ENCODE results near the gene LGI2. TPM values are rescaled to one million over a fixed set of nuclear protein-coding genes. Genes with fewer than 3 reads are reported as not detected.

The LGI2 gene
- total RNA-seq, 1 experiment from 2014 or later = 1.4 TPM

- Histone ChIP-seq H2AK5ac (ENCODE audit: insufficient read length, low read length) (no peak overlapping the region), H3K27ac (ENCODE audit: insufficient read length, low read depth, low read length) (no peak overlapping the region), H3K23me2 (ENCODE audit: insufficient read length, low read depth, low read length, poor library complexity, severe bottlenecking) (no peaks in the 10 kb centered on the region), H4K8ac (replicated peaks; ENCODE audit: insufficient read length, low read depth, low read length) (no peak overlapping the region), H2AFZ (ENCODE audit: low read length) (no peak overlapping the region), H3K4me1 (ENCODE audit: insufficient read depth, low read length) (no peaks in the 10 kb centered on the region), H2BK12ac (ENCODE audit: insufficient read length, low read depth, low read length) (no peak overlapping the region), H3T11ph (ENCODE audit: low read length) (no peak overlapping the region), H3K9me3 (ENCODE audit: control insufficient read depth, low read depth, low read length) (peaks cover 12% of the 10 kb centered on the region), H3K14ac (ENCODE audit: insufficient read depth, low read length) (no peak overlapping the region), H2BK5ac (ENCODE audit: insufficient read length, low read length) (no peak overlapping the region), H2BK15ac (ENCODE audit: low read depth, low read length) (no peak overlapping the region), H3K9ac (ENCODE audit: extremely low read depth, insufficient read length, low read length) (no peak overlapping the region), H2BK120ac (ENCODE audit: low read depth, low read length, poor library complexity, severe bottlenecking) (no peak overlapping the region), H3K4ac (ENCODE audit: low read depth, low read length) (no peak overlapping the region), H3K4me2 (ENCODE audit: insufficient read depth, insufficient read length, low read length) (no peak overlapping the region), H4K20me1 (ENCODE audit: control insufficient read depth, insufficient read depth, insufficient read length) (no peaks in the 10 kb centered on the region), H3K27me3 (ENCODE audit: insufficient read depth, low read length) (no peaks in the 10 kb centered on the region), H3K79me1 (ENCODE audit: insufficient read depth, low read depth, low read length, poor library complexity, severe bottlenecking) (no peaks in the 10 kb centered on the region), H3K56ac (ENCODE audit: insufficient read length, low read depth, low read length) (no peak overlapping the region), H3K23ac (ENCODE audit: insufficient read length, low read depth, low read length) (no peak overlapping the region), H3K18ac (ENCODE audit: insufficient read length, low read depth, low read length) (no peak overlapping the region), H4K91ac (ENCODE audit: insufficient read length, low read depth, low read length) (no peak overlapping the region), H2BK20ac (ENCODE audit: low read depth, low read length, poor library complexity, severe bottlenecking) (no peak overlapping the region), H3K79me2 (ENCODE audit: insufficient read depth, low read length) (no peaks in the 10 kb centered on the region), H4K5ac (ENCODE audit: insufficient read length, low read depth, low read length) (no peak overlapping the region)
- Mint-ChIP-seq H3K4me3 (no peak overlapping the region), H3K36me3 (ENCODE audit: insufficient read depth in 1 of 3, low read depth in 3 of 3) (peaks cover 10 to 19% (median 11%) of the 10 kb centered on the region in 3 experiments), H3K4me1 (peaks cover 0 to 2% of the 10 kb centered on the region in 2 experiments; a peak in 1 of 4 replicates), H3K9me3 (peaks cover 23 to 28% of the 10 kb centered on the region in 2 experiments), H3K27ac (no peak overlapping the region), H3K27me3 (ENCODE audit: low read depth) (no peaks in the 10 kb centered on the region; the same call in none of the 2 replicates)
- no peak for TF ChIP-seq CTCF (conservative IDR thresholded peaks at IDR 0.05)
- DNase-seq = no peak
- no CpG with 5 or more reads among the region's 5 CpGs for WGBS (ENCODE audit: extremely low coverage, insufficient read length, low lambda C conversion rate)
These were observed 19.8 kb upstream of the LGI2 start for GRCh38 chr4:25050370-25051078.
